ENCODE data around the gene UTP25. TPM values are rescaled to one million over a fixed set of nuclear protein-coding genes. Genes with fewer than 3 reads are reported as not detected.

UTP25 gene
- total RNA-seq, 2 experiments from 2014 or later = 10.5 to 12.8 TPM

DNA sequence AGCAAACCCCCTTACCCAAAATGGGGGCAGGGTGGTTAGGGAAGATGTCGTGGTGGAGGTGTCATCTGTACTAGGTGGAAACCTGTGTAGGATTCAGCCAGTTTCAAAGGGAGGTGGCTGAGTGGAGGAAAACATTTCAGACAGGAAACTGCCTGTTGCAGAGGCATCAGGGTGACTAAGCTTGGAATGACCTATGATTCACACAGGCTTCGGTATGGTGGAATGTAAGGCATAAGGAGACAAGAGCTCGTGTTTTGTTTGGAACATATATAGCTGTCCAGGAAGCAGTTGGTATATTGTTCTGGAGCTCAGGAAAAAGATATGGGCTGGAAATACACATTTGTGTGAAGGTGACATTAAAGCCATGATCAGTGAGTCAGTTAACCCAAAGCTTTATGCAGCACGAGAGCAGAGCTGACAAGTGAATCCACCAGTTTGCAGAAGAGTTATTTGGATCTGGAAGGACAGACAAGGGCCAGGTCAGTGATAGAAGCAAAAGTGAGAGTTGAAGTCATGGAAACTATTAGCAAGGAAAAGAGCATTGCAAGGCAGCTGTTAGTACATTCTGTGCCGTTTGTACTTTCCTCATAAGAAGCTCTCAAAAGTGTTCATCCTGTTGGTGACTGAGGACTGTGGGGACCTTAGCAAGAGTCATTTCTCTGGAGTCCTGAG, 12.2 kb downstream of the UTP25 start:
- POLR2A ChIA-PET = interaction anchor here (0.5 to 0.8 kb wide), 2 partner anchors 10 to 73 kb away, joined by 3 to 4 read pairs; no protein-coding TSS in a partner anchor
- H4K20me1 ChIP-seq (ENCODE audit: insufficient read depth, low read length) = no peaks in the 10 kb centered on the region
- H3K79me2 ChIP-seq (ENCODE audit: insufficient read depth, low read depth, low read length) = no peaks in the 10 kb centered on the region
- no peak overlapping the region for H2AFZ ChIP-seq (ENCODE audit: low read length)
- H3K9me2 ChIP-seq (ENCODE audit: insufficient read depth, low read length) = no peaks in the 10 kb centered on the region
- no peak for DNase-seq (ENCODE audit: low spot score)
- H3K27ac ChIP-seq (ENCODE audit: low read depth, low read length, poor library complexity, severe bottlenecking) = no peak overlapping the region
- TF ChIP-seq EZH2phosphoT487 (IDR thresholded peaks at IDR 0.05; ENCODE audit: borderline replicate concordance, low read depth, low read length) = no peak
- TF ChIP-seq, protein P1, sequence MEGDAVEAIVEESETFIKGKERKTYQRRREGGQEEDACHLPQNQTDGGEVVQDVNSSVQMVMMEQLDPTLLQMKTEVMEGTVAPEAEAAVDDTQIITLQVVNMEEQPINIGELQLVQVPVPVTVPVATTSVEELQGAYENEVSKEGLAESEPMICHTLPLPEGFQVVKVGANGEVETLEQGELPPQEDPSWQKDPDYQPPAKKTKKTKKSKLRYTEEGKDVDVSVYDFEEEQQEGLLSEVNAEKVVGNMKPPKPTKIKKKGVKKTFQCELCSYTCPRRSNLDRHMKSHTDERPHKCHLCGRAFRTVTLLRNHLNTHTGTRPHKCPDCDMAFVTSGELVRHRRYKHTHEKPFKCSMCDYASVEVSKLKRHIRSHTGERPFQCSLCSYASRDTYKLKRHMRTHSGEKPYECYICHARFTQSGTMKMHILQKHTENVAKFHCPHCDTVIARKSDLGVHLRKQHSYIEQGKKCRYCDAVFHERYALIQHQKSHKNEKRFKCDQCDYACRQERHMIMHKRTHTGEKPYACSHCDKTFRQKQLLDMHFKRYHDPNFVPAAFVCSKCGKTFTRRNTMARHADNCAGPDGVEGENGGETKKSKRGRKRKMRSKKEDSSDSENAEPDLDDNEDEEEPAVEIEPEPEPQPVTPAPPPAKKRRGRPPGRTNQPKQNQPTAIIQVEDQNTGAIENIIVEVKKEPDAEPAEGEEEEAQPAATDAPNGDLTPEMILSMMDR (conservative IDR thresholded peaks at IDR 0.05; ENCODE audit: low read length) = no peak
- no TSS peak for BruUV-seq (replicated peaks)
- no peak overlapping the region for H3K4me2 ChIP-seq (ENCODE audit: low read length)
- H3K4me1 ChIP-seq (ENCODE audit: insufficient read depth, low read length, poor library complexity, severe bottlenecking) = no peaks in the 10 kb centered on the region
- H3K36me3 ChIP-seq (ENCODE audit: insufficient read depth, low read length) = peaks cover 99% of the 10 kb centered on the region
- H3K4me3 ChIP-seq (ENCODE audit: low read depth, low read length, poor library complexity, severe bottlenecking) = no peak overlapping the region
- CTCF ChIA-PET (ENCODE audit: unreplicated experiment) = interaction anchor here (1.0 kb wide), 1 partner anchor 17 kb away, joined by 3 read pairs; no protein-coding TSS in a partner anchor
- intact Hi-C loops (cut with micrococcal nuclease; ENCODE audit: unreplicated experiment) = no loop called here
- H3K9me3 ChIP-seq (ENCODE audit: low read length) = no peaks in the 10 kb centered on the region

DNA sequence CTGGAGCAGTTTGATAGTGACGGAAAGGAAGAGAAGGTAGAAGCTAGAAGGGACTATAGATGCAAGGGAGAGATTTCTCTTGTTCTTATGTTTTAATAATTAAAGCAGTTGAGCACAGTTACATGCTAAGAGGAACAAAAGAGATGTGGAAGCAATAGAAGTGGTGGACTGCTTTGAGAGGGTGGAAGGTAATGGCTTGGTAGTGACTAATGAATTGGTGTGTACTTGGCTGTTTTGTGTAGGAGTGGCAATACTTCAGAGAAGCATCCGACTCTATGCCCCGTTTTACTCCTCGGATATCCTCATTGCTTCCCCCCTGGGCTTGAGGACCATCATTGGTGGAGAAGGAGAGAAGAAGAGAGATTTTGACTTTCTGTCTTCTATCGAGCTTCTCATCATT, 12.8 kb downstream of the UTP25 start:
- Histone ChIP-seq H3K4me1 (ENCODE audit: insufficient read depth, low read length, poor library complexity, severe bottlenecking) (no peaks in the 10 kb centered on the region), H2AFZ (ENCODE audit: low read length) (no peak overlapping the region), H3K27ac (ENCODE audit: low read depth, low read length, poor library complexity, severe bottlenecking) (no peak overlapping the region), H3K79me2 (ENCODE audit: insufficient read depth, low read depth, low read length) (no peaks in the 10 kb centered on the region), H3K4me3 (ENCODE audit: low read depth, low read length, poor library complexity, severe bottlenecking) (no peak overlapping the region), H3K9me2 (ENCODE audit: insufficient read depth, low read length) (no peaks in the 10 kb centered on the region), H3K9me3 (ENCODE audit: low read length) (no peaks in the 10 kb centered on the region), H3K36me3 (ENCODE audit: insufficient read depth, low read length) (peaks cover 99% of the 10 kb centered on the region), H3K4me2 (ENCODE audit: low read length) (no peak overlapping the region), H4K20me1 (ENCODE audit: insufficient read depth, low read length) (no peaks in the 10 kb centered on the region)
- TF ChIP-seq, protein P1 (conservative IDR thresholded peaks at IDR 0.05; ENCODE audit: low read length) = no peak
- no peak for DNase-seq (ENCODE audit: low spot score)
- no TSS peak for BruUV-seq (replicated peaks)
- ChIA-PET CTCF (ENCODE audit: unreplicated experiment) (interaction anchor here (1.0 kb wide), 1 partner anchor 17 kb away, joined by 3 read pairs; no protein-coding TSS in a partner anchor), POLR2A (interaction anchor here (0.5 to 0.8 kb wide), 2 partner anchors 10 to 72 kb away, joined by 3 to 4 read pairs; no protein-coding TSS in a partner anchor)
- intact Hi-C loops (cut with micrococcal nuclease; ENCODE audit: unreplicated experiment) = no loop called here
